Stimulated activated CD4-positive, alpha-beta T cell treated with anti-CD3 and anti-CD28 coated beads, Interleukin-12 subunit alpha, Interleukin-12 subunit beta, amount 100 ng/mL, for 24 hours (primary cell): ENCODE results near the gene TCAIM.
"Not testable (repeated sequence)": the region's sequence is repeated elsewhere in the genome, so short reads cannot be mapped to it uniquely, and the experiment has no call there.

ENCODE experiments used
- DNase-seq, 2 experiments: peaks; one replicate each; pipeline ENCODE4 v3.0.0-alpha.2; 2020; ENCODE audit warnings: low read depth in 2 of 2

TCAIM gene

GRCh38 chr3:44416031-44417030 lies 77.8 kb downstream of the TCAIM start:
- DNase-seq, result no peak

DNA sequence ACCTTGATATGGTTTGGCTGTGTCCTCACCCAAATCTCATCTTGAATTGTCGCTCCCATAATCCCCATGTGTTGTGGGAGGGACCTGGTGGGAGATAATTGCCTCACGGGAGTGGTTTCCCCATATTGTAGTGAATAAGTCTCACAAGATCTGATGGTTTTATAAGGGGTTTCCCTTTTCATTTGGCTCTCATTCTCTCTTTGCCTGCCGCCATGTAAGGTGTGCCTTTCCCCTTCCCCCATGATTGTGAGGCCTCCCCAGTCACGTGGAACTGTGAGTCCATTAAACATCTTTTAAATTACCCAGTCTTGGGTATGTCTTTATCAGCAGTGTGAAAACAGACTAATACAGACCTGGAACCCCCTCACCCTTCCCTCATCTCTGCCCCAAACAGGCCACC lies 79.6 kb downstream of the TCAIM start:
- DNase-seq, result not testable (repeated sequence)

GRCh38 chr3:44418549-44418948 lies 80.0 kb downstream of the TCAIM start:
- no peak for DNase-seq

GRCh38 chr3:44419116-44419922 lies 80.8 kb downstream of the TCAIM start:
- no peak for DNase-seq

- no peak for DNase-seq
Observed at GRCh38 chr3:44419923-44420650, 81.5 kb downstream of the TCAIM start.

DNA sequence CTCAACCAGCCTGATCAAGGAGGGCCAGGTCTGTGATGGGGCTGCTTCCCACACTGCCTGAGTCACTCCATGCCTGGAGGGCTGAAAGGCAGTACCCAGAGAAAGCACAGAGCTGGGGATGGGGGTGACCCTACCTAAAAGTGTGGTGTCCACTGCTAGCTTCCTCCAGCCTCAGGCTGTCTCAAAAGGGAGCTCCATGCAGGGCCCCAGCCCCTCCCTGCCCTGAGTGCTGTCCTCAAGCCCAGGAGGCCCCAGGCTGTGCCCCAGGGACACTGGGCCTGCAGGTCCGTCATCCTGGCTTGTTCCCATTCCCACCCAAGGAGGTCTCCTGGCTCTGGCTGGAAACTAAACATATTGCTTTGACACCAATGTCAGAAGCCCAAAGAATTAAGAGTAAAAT lies 82.1 kb downstream of the TCAIM start:
- no peak for DNase-seq

DNA sequence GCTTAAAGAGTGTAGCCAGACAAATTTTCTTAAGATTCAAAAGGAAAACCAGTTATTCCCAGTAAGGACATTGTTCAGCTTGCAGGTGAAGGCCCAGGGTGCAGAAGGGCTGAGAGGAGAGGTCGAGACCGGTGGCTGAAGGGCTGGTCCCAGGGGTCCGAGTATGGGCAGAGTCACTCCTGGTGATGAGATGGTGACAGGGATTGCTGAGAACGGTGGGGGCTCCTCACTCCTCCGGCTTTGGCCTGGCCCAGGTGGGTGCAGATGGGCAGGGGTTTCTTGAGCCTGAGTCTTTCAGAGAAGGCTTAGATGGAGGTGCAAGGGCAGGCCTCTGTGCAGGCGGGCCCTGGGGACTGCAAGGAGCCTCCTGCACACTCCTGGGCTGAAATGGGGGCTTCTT lies 82.7 kb downstream of the TCAIM start:
- no peak for DNase-seq

DNA sequence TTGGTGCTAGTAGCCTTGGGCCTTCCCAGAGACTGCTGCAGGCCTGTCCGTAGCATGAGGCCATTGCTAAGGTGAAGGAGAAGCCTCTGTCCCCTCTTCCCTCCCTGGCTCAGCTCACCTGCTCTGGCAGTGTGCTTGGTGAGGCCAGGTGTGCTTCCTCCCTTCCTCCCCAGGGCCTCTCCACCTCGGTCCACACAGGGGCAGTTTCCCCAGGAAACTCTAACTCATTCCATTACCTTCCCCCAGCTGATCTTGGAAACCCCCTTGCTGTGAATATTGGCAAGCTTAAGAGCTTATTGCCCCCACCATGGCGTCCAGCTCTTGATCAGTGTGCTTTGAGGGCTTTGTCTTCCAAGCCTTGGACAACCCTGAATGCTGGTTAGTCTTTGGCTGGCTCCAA lies 86.2 kb downstream of the TCAIM start:
- DNase-seq, result no peak

DNA sequence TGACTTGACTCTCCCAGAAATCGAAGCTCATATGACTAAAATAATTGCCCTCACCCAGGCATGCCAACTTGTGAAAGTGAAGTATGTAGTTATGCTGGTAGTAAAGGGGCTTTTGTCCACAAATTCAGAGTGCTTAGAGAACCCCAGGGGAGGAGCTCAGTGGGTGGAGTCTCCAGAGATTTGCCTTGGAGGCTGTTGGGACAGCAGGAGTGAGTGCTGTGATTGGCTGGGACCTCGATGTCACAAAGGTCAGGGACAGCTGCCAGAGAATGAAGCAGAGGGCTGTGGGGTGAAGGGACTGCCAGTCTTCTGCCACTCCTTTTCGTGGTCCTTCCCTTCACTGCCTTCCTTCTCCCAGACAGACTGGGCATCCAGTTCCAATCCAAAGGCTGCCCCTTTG lies 89.1 kb downstream of the TCAIM start:
- no peak for DNase-seq

DNA sequence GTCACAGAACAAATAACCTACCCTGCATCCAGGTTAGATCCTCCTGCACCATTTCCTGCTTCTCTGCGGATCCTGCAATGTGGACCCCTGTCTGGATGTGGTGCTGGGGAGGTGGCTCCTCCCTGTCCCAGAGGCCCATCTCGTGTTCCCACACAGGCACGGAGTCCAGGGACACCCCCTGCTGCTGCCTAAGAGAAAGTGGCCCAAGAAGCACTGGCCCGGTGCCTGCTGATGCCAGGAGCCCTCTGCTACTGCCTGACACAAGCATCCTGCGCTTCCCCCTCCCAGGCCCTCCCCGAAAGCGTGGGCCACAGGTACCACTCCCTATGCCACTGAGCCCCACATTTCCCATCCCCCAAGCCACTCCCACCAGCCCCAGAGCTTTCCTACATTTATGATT lies 90.3 kb downstream of the TCAIM start:
- no peak for DNase-seq

GRCh38 chr3:44429459-44429858 lies 90.9 kb downstream of the TCAIM start:
- no peak for DNase-seq

- no peak for DNase-seq
Observed at GRCh38 chr3:44430466-44430865, 91.9 kb downstream of the TCAIM start.

- no peak for DNase-seq
Observed at GRCh38 chr3:44434834-44435510, 96.4 kb downstream of the TCAIM start.

- DNase-seq, result no peak
Observed at GRCh38 chr3:44436181-44436580, 97.6 kb downstream of the TCAIM start.

DNA sequence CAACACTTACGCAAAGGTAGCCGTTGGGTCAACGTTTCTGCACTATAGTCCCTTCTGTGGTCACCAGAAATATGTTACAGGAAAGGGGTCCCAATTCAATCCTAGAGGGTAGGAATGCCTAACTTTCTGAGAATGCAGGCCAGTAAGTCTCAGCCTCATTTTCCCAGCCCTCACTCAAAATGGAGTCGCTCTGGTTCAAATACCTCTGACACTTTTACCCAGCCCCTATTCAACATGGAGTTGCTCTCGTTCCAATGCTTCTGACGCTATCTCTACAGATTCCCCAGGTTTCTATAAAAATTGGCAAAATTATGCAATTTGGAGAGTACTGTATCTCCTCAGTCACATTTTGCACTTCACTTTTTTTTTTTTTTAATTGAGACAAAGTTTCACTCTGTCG lies 99.2 kb downstream of the TCAIM start:
- DNase-seq, result no peak

DNA sequence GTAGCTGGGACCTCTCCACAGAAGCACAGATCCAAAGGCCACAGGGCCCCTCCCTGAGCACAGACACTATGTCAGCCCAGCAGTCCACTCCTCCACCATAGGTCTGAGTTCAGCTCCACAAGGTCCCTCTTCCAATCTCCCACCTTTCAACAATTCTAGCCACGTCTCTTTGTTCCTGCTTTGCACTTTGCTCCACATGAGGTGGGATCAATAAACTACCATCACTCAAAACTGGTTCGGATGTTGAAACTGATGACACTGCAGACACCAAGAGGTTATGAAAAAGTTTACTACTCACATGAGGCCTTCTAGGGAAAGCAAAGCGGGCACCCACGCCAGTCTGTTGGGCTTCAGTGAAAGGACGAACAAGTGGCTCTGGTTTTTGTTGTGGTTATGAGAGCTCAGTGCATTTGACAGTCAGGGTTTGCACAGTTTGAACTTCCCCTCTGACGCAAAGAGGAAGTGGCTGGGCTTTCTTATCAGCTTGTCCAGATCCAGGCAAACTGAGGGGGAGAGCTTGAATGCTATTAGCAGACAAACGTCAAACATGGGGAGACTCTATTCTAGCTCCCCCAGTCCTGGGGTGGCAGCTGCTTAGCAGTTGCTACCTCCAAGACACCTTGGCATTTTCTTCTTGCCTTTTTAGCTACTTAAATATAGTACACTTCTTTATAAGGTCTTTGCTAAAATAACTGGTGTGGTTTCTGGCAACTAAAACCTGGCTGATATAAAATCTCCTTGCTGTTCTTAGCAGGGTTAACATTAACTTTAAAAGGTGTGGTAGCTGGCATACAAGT lies 101.1 kb downstream of the TCAIM start:
- DNase-seq, result peak; percentile 29 to 57

DNA sequence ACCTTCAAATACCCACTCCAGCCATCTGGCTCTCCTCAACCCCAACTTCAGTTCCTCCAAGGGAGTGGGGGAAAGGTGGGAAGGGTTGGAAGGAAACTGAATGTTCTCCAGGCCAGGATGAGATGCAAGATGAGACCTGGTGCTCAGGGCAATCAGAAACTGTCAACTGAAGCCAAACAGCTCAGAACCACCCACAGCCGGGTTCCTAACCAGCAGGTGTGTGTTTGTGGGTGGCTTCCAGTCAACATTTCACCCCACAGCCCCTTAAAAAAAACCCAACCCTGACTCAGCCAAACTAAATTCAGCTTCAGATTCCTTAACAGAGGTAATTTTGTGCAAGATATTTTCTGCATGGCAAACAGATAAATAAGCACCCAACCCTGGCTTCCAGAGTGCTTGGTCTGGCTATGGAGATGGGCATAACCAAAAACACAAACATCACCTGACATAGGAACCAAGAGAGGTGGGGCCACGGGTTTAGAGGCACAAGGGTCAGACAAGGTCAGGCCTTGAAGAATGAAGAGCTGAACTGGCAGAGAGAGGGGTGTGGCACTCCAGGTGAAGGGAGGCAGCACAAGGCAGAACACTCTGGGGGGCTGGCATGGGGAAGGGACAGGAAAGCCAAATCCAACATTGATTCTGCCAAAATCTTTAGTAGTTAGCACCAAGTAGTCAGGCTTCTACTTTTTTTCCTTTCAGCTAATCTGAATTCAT lies 104.2 kb downstream of the TCAIM start:
- DNase-seq, result no peak

DNA sequence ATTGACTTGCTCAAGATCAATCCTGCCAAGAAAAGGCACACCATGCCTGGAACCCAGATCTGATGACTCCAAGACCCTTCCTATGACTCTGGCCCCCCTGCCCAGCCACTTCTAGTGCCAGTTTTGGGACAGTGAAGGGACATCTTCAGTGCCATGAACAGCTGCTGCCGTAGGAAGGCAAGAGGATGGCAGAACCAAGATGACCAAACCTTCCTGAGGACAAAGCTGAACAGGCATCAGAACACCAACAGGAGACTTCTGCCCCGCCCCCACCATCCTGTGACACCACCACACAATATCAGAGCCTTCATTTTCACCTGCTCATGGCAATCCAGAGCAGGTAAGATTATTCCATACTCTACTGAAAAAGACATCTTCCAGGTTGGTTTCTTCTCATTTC lies 105.9 kb downstream of the TCAIM start:
- DNase-seq, result no peak

- DNase-seq, result no peak
Observed at GRCh38 chr3:44444896-44445691, 106.5 kb downstream of the TCAIM start.
